Upper lobe of right lung (tissue), 1 donor: ENCODE data around the gene DPH6. TPM values are rescaled to one million over a fixed set of nuclear protein-coding genes. Genes with fewer than 3 reads are reported as not detected.

Experiments used
- ATAC-seq: fragments of 200-7000 bp; cut with Tn5 transposase; one replicate; pipeline ENCODE4 v1.9.1; 2020; ENCODE audit warnings: mild to moderate bottlenecking, moderate library complexity
- DNase-seq: peaks from one replicate; pipeline ENCODE4 v3.0.0-alpha.2; 2020
- H3K27ac ChIP-seq: fragments of 200-600 bp; one replicate; pipeline ENCODE4 v1.8.0; 2022
- H3K27me3 ChIP-seq: fragments of 200-600 bp; one replicate; pipeline ENCODE4 v1.8.0; 2022; ENCODE audit warnings: mild to moderate bottlenecking
- H3K36me3 ChIP-seq: fragments of 200-600 bp; one replicate; pipeline ENCODE4 v1.8.0; 2022
- H3K4me1 ChIP-seq: fragments of 200-600 bp; one replicate; pipeline ENCODE4 v1.8.0; 2022
- H3K4me3 ChIP-seq: fragments of 200-600 bp; one replicate; pipeline ENCODE4 v1.8.0; 2022; ENCODE audit warnings: mild to moderate bottlenecking
- H3K9me3 ChIP-seq: fragments of 200-600 bp; one replicate; pipeline ENCODE4 v1.8.0; 2022
- CTCF ChIP-seq: fragments of 200-600 bp; IDR thresholded peaks from one replicate; pipeline ENCODE4 v1.8.0; 2022; ENCODE audit warnings: antibody characterized with exemption
- intact Hi-C: fragments of 100-400 bp; cut with DNase I; formaldehyde crosslinking; loops from one replicate; pipeline ENCODE4 v1.11.0; 2022
- total RNA-seq: library from RNA; stranded (reverse); fragmentation: NEBNext Ultra II Directional; extraction: Animal tissue kit (Norgen Biotek cat#: 25700); gene quantifications from one replicate; pipeline ENCODE4 v1.2.1, GENCODE V29; 2021
- donor health status: DM: no; HTN: yes; CAD: no; lungs with severe emphysema.

DPH6 gene
- total RNA-seq, 1 donor from 2014 or later = 15.8 TPM

- DNase-seq (no peak), ATAC-seq (no peak)
- Histone ChIP-seq H3K36me3 (no peaks in the 10 kb centered on the region), H3K4me3 (no peak overlapping the region), H3K27ac (no peak overlapping the region), H3K9me3 (no peaks in the 10 kb centered on the region), H3K4me1 (no peaks in the 10 kb centered on the region), H3K27me3 (no peaks in the 10 kb centered on the region)
- intact Hi-C loops = no loop called here
- TF ChIP-seq CTCF = no peak
Observed at GRCh38 chr15:35460616-35461015, 85.3 kb downstream of the DPH6 start.

- Histone ChIP-seq H3K27me3 (no peaks in the 10 kb centered on the region), H3K4me3 (no peak overlapping the region), H3K27ac (no peak overlapping the region), H3K9me3 (no peaks in the 10 kb centered on the region), H3K36me3 (no peaks in the 10 kb centered on the region), H3K4me1 (no peaks in the 10 kb centered on the region)
- DNase-seq = no peak
- ATAC-seq = no peak
- TF ChIP-seq CTCF = no peak
- intact Hi-C loops = no loop called here
Observed at GRCh38 chr15:35458176-35458856, 87.6 kb downstream of the DPH6 start.

GRCh38 chr15:35455201-35455600 is 90.8 kb downstream of the DPH6 start:
- no peaks in the 10 kb centered on the region for H3K9me3 ChIP-seq
- intact Hi-C loops = no loop called here
- no peak overlapping the region for H3K27ac ChIP-seq
- no peaks in the 10 kb centered on the region for H3K4me1 ChIP-seq
- no peak overlapping the region for H3K4me3 ChIP-seq
- DNase-seq = no peak
- H3K27me3 ChIP-seq = no peaks in the 10 kb centered on the region
- no peaks in the 10 kb centered on the region for H3K36me3 ChIP-seq
- no peak for ATAC-seq
- no peak for TF ChIP-seq CTCF

GRCh38 chr15:35450492-35450891 is 95.5 kb downstream of the DPH6 start:
- ATAC-seq = no peak
- Histone ChIP-seq H3K9me3 (no peaks in the 10 kb centered on the region), H3K36me3 (no peaks in the 10 kb centered on the region), H3K4me1 (no peaks in the 10 kb centered on the region), H3K27me3 (no peaks in the 10 kb centered on the region), H3K4me3 (no peak overlapping the region), H3K27ac (no peak overlapping the region)
- intact Hi-C loops = no loop called here
- TF ChIP-seq CTCF = no peak
- DNase-seq = no peak

- no peaks in the 10 kb centered on the region for H3K27me3 ChIP-seq
- ATAC-seq (no peak), DNase-seq (no peak)
- no peak for TF ChIP-seq CTCF
- H3K27ac ChIP-seq = no peak overlapping the region
- H3K9me3 ChIP-seq = no peaks in the 10 kb centered on the region
- intact Hi-C loops = loop anchor here (10.0 kb wide), 1 partner anchor 163 kb away; no protein-coding TSS in a partner anchor
- H3K4me1 ChIP-seq = no peaks in the 10 kb centered on the region
- H3K4me3 ChIP-seq = no peak overlapping the region
- no peaks in the 10 kb centered on the region for H3K36me3 ChIP-seq
Observed at GRCh38 chr15:35448294-35448693, 97.7 kb downstream of the DPH6 start.

GRCh38 chr15:35445891-35446290 is 100.1 kb downstream of the DPH6 start:
- Histone ChIP-seq H3K4me1 (no peaks in the 10 kb centered on the region), H3K27me3 (no peaks in the 10 kb centered on the region), H3K4me3 (no peak overlapping the region), H3K9me3 (no peaks in the 10 kb centered on the region), H3K36me3 (no peaks in the 10 kb centered on the region), H3K27ac (no peak overlapping the region)
- no peak for TF ChIP-seq CTCF
- ATAC-seq (no peak), DNase-seq (no peak)
- intact Hi-C loops = loop anchor here (10.0 kb wide), 1 partner anchor 161 kb away; no protein-coding TSS in a partner anchor
